ENCODE measurements around the gene IQCF2.

The IQCF2 gene

DNA sequence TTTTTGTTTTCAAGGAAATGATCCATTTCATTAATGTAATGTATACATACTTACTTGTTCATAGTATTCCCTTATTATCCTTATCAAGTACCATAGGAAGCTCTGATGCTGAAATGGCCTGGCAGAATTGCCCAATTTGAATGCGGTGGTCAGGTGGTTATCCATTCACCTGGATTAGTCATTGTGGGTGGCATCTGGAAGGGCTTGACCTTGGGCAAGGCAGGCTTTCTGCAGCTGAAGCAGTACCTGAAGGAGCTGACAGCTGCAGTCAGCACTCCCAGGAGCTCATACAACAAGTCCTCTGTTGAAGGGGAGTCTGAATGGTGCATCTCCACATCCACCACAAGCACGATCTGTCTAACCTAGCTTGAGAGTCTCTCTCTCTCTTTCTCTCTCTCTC lies 26.2 kb downstream of the IQCF2 start:
- H3K27me3 ChIP-seq (ENCODE audit: low read depth, low read length): peaks cover 28% of the 10 kb centered on the region
- H3K9me3 ChIP-seq (ENCODE audit: insufficient read depth, low read length): no peaks in the 10 kb centered on the region
- no peaks in the 10 kb centered on the region for H4K20me1 ChIP-seq (ENCODE audit: insufficient read depth, low read length)
- H3K27ac ChIP-seq (ENCODE audit: low read length): no peak overlapping the region
- TF ChIP-seq, protein P1, sequence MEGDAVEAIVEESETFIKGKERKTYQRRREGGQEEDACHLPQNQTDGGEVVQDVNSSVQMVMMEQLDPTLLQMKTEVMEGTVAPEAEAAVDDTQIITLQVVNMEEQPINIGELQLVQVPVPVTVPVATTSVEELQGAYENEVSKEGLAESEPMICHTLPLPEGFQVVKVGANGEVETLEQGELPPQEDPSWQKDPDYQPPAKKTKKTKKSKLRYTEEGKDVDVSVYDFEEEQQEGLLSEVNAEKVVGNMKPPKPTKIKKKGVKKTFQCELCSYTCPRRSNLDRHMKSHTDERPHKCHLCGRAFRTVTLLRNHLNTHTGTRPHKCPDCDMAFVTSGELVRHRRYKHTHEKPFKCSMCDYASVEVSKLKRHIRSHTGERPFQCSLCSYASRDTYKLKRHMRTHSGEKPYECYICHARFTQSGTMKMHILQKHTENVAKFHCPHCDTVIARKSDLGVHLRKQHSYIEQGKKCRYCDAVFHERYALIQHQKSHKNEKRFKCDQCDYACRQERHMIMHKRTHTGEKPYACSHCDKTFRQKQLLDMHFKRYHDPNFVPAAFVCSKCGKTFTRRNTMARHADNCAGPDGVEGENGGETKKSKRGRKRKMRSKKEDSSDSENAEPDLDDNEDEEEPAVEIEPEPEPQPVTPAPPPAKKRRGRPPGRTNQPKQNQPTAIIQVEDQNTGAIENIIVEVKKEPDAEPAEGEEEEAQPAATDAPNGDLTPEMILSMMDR (IDR thresholded peaks at IDR 0.05; ENCODE audit: low read depth, low read length): no peak
- no peak for TF ChIP-seq EZH2phosphoT487 (IDR thresholded peaks at IDR 0.05; ENCODE audit: low read depth)
- no peaks in the 10 kb centered on the region for H3K79me2 ChIP-seq (ENCODE audit: low read length)
- no peaks in the 10 kb centered on the region for H3K36me3 ChIP-seq (replicated peaks; ENCODE audit: low read depth, low read length)
- H3K4me3 ChIP-seq (ENCODE audit: low read length): no peak overlapping the region
- H2AFZ ChIP-seq (ENCODE audit: low read depth, low read length): no peak overlapping the region
- no peaks in the 10 kb centered on the region for H3K4me1 ChIP-seq (ENCODE audit: low read length)
- H3K4me2 ChIP-seq (ENCODE audit: low read length): no peak overlapping the region
- H3K9ac ChIP-seq (ENCODE audit: low read length): no peak overlapping the region

DNA sequence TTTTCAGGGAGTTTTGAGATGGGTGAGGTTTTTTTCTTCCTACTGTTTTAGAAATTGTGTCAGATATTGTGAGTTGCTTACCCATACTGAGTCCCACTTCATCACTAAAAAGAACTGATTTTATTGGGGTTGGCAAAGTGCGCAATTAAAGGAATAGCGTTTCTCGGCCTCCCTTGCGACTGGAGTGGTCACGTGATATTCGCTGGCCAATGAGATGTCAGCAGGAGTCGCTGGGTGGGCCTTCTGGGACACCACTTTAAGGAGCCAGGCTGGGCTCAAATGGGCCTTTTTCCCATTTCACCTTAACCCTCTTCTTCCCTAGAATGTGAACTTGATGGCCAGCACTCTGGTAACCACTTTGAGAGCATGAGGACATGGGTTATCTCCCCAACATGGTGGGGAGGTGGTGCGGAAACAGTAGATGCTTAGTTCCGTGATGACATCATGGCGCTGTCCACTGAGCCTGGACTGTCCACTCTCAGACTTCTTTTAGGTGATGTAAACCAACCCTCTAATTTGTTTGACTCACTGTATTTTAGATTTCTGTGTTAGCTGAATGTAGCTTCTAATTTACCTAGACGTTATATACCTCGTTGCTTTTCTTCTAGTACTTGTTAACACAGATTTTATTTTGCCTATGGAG lies 27.2 kb downstream of the IQCF2 start:
- H3K9ac ChIP-seq (ENCODE audit: low read length): no peak overlapping the region
- TF ChIP-seq EZH2phosphoT487 (IDR thresholded peaks at IDR 0.05; ENCODE audit: low read depth): no peak
- TF ChIP-seq, protein P1 (IDR thresholded peaks at IDR 0.05; ENCODE audit: low read depth, low read length): no peak
- H3K27me3 ChIP-seq (ENCODE audit: low read depth, low read length): peaks cover 25% of the 10 kb centered on the region
- H3K4me2 ChIP-seq (ENCODE audit: low read length): no peak overlapping the region
- no peak overlapping the region for H3K4me3 ChIP-seq (ENCODE audit: low read length)
- no peaks in the 10 kb centered on the region for H3K79me2 ChIP-seq (ENCODE audit: low read length)
- H4K20me1 ChIP-seq (ENCODE audit: insufficient read depth, low read length): no peaks in the 10 kb centered on the region
- H3K4me1 ChIP-seq (ENCODE audit: low read length): no peaks in the 10 kb centered on the region
- H3K9me3 ChIP-seq (ENCODE audit: insufficient read depth, low read length): no peaks in the 10 kb centered on the region
- H3K27ac ChIP-seq (ENCODE audit: low read length): no peak overlapping the region
- H2AFZ ChIP-seq (ENCODE audit: low read depth, low read length): no peak overlapping the region
- H3K36me3 ChIP-seq (replicated peaks; ENCODE audit: low read depth, low read length): no peaks in the 10 kb centered on the region

DNA sequence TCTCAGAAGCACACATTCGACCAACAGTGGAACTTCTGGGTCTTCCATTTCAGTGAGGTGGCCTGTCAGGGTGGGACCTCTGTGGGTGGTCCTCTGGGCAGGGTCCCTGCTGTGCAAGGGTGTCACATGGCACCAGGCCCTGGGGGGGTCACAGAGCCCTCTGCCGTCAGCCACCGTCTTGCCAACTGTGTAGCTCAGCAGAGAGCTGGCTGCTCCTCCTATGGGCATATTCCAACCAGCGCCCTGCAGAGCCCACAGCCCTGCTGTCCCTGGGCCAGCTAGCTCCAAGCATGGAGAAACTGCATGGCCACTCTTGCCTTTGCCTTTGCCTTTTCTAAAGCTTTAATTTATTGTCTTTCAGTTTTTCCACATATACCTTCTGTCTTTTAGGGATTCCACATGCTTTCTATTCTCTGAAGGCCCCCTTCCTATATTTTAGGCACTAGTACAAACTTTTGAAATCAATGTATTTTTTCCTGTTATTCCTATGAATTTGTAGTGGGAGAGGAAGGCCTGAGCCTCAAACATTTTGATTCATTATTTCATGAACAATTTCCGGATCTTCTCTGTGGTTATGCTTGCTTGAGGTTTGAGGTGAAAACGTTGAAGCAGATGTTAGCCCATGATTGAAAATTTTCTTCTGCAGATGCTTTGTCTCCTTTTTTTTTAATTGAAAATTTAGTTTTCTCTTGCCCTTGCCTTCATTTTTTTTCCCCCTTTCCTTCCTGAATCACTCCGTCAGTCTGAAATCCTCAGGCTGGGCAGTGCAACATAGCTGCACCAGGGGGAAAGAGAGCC lies 30.0 kb downstream of the IQCF2 start:
- Histone ChIP-seq H3K27ac (ENCODE audit: low read length) (no peak overlapping the region), H3K27me3 (ENCODE audit: low read depth, low read length) (peaks cover 11% of the 10 kb centered on the region; the same call in 1 of the 2 replicates), H3K4me2 (ENCODE audit: low read length) (no peak overlapping the region), H3K79me2 (ENCODE audit: low read length) (no peaks in the 10 kb centered on the region), H3K4me1 (ENCODE audit: low read length) (no peaks in the 10 kb centered on the region), H3K36me3 (replicated peaks; ENCODE audit: low read depth, low read length) (no peaks in the 10 kb centered on the region), H3K4me3 (ENCODE audit: low read length) (no peak overlapping the region), H4K20me1 (ENCODE audit: insufficient read depth, low read length) (no peaks in the 10 kb centered on the region), H2AFZ (ENCODE audit: low read depth, low read length) (no peak overlapping the region), H3K9me3 (ENCODE audit: insufficient read depth, low read length) (no peaks in the 10 kb centered on the region), H3K9ac (ENCODE audit: low read length) (no peak overlapping the region)
- TF ChIP-seq, protein P1 (IDR thresholded peaks at IDR 0.05; ENCODE audit: low read depth, low read length): no peak
- no peak for TF ChIP-seq EZH2phosphoT487 (IDR thresholded peaks at IDR 0.05; ENCODE audit: low read depth)

DNA sequence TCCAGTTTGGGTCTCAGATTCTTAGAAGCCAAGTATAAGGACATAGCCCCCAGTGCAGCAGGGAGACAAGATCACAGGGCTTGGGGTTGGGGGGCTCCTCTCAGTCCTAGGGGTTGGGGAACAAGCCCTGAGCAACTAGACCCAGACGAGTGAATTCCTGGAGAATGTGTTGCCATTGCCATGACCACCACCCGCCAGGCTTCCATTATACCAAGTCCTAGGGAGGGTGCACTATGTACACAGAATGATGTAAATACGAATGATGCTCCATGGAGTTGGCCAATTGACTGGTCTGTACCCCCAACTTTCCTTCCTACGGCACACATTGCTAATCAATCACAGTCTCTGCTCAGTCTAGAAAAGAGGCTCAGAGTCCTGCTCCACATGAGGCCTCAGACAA lies 33.0 kb downstream of the IQCF2 start:
- H3K27ac ChIP-seq (ENCODE audit: low read length): no peak overlapping the region
- no peaks in the 10 kb centered on the region for H4K20me1 ChIP-seq (ENCODE audit: insufficient read depth, low read length)
- no peaks in the 10 kb centered on the region for H3K4me1 ChIP-seq (ENCODE audit: low read length)
- TF ChIP-seq EZH2phosphoT487 (IDR thresholded peaks at IDR 0.05; ENCODE audit: low read depth): no peak
- TF ChIP-seq, protein P1 (IDR thresholded peaks at IDR 0.05; ENCODE audit: low read depth, low read length): no peak
- no peak overlapping the region for H3K4me3 ChIP-seq (ENCODE audit: low read length)
- no peak overlapping the region for H3K9ac ChIP-seq (ENCODE audit: low read length)
- no peaks in the 10 kb centered on the region for H3K9me3 ChIP-seq (ENCODE audit: insufficient read depth, low read length)
- H3K79me2 ChIP-seq (ENCODE audit: low read length): no peaks in the 10 kb centered on the region
- H2AFZ ChIP-seq (ENCODE audit: low read depth, low read length): no peak overlapping the region
- peaks cover 21% of the 10 kb centered on the region; the same call in 1 of the 2 replicates for H3K27me3 ChIP-seq (ENCODE audit: low read depth, low read length)
- no peaks in the 10 kb centered on the region for H3K36me3 ChIP-seq (replicated peaks; ENCODE audit: low read depth, low read length)
- no peak overlapping the region for H3K4me2 ChIP-seq (ENCODE audit: low read length)

All from OCI-LY3 (cell line).